HEK293 (cell line): ENCODE data around the gene ARHGAP15.
A peak's percentile ranks its signal among the peaks of the same experiment; 100 is the strongest.

Source experiments
- CTCF ChIA-PET: fragments of 350-600 bp; formaldehyde crosslinking; extraction: SDS; loops from one replicate; lab custom pipeline; 2021; ENCODE audit warnings: antibody characterized with exemption; lab: Yijun Ruan, JAX
- POLR2A ChIA-PET: fragments of 300-600 bp; formaldehyde crosslinking; extraction: SDS; loops from one replicate; lab custom pipeline; 2020; ENCODE audit warnings: antibody characterized with exemption, inconsistent platforms; lab: Yijun Ruan, JAX
- H3K27ac ChIP-seq: fragments of 200-500 bp; sonication (Bioruptor generic); 2 replicates; pipeline ENCODE4 v1.5.1; 2014; ENCODE audit warnings: low read depth, low read length, control low read depth, inconsistent platforms; ENCODE audit errors: extremely low read depth
- H3K36me3 ChIP-seq, 2 experiments: fragments of 200-500 bp in 1 of 2; sonication (Bioruptor generic) in 1 of 2; 1 replicate in 1 of 2; 2 replicates in 1 of 2; pipeline ENCODE4 v1.5.1; 2014 to 2017; ENCODE audit warnings: inconsistent platforms in 2 of 2, low read length in 2 of 2; ENCODE audit not compliant: control insufficient read depth in 2 of 2, insufficient read depth in 1 of 2
- H3K4me1 ChIP-seq: fragments of 200-500 bp; sonication (Bioruptor generic); 2 replicates; pipeline ENCODE4 v1.5.1; 2014; ENCODE audit warnings: mild to moderate bottlenecking, low read length, inconsistent platforms; ENCODE audit not compliant: control insufficient read depth, insufficient read depth
- H3K4me3 ChIP-seq: 2 replicates; pipeline ENCODE4 v1.5.1; 2011; ENCODE audit warnings: low read depth, mild to moderate bottlenecking, control low read depth, low read length, moderate library complexity
- H3K9me3 ChIP-seq: fragments of 200-500 bp; sonication (Bioruptor generic); 2 replicates; pipeline ENCODE4 v1.5.1; 2014; ENCODE audit warnings: low read depth, low read length, inconsistent platforms; ENCODE audit not compliant: control insufficient read depth, insufficient read depth
- BCL11B ChIP-seq: fragments of 450-650 bp; formaldehyde crosslinking; IDR thresholded peaks from 2 replicates; pipeline ENCODE4 v1.5.1; 2016; ENCODE audit warnings: low read depth, missing biosample characterization, missing genetic modification characterization
- KLF16 ChIP-seq: fragments of 450-650 bp; formaldehyde crosslinking; IDR thresholded peaks from 2 replicates; pipeline ENCODE4 v1.5.1; 2017; ENCODE audit warnings: missing biosample characterization, missing genetic modification characterization
- MEIS1 ChIP-seq: sonication (generic); formaldehyde crosslinking; IDR thresholded peaks from 2 replicates; pipeline ENCODE4 v1.8.1; 2022; ENCODE audit warnings: missing genetic modification reagents, mild to moderate bottlenecking, borderline replicate concordance
- SP2 ChIP-seq: fragments of 450-650 bp; formaldehyde crosslinking; IDR thresholded peaks from 2 replicates; pipeline ENCODE4 v1.5.1; 2016; ENCODE audit warnings: missing biosample characterization, missing genetic modification characterization
- ZBTB48 ChIP-seq: fragments of 450-650 bp; formaldehyde crosslinking; IDR thresholded peaks from 2 replicates; pipeline ENCODE4 v1.5.1; 2016; ENCODE audit warnings: missing biosample characterization, missing genetic modification characterization
- ZNF16 ChIP-seq: fragments of 450-650 bp; formaldehyde crosslinking; IDR thresholded peaks from 2 replicates; pipeline ENCODE4 v1.5.1; 2016; ENCODE audit warnings: low read depth, missing biosample characterization, missing genetic modification characterization
- ZNF292 ChIP-seq: fragments of 450-650 bp; formaldehyde crosslinking; IDR thresholded peaks from 2 replicates; pipeline ENCODE4 v1.5.1; 2016; ENCODE audit warnings: low read depth, missing biosample characterization, missing genetic modification characterization, borderline replicate concordance
- ZNF311 ChIP-seq: fragments of 450-650 bp; formaldehyde crosslinking; IDR thresholded peaks from 2 replicates; pipeline ENCODE4 v1.5.1; 2017; ENCODE audit warnings: missing biosample characterization, missing genetic modification characterization, borderline replicate concordance
- ZNF394 ChIP-seq: fragments of 450-650 bp; formaldehyde crosslinking; IDR thresholded peaks from 2 replicates; pipeline ENCODE4 v1.5.1; 2016; ENCODE audit warnings: missing biosample characterization, missing genetic modification characterization, mild to moderate bottlenecking, moderate library complexity, borderline replicate concordance
- ZNF416 ChIP-seq: fragments of 450-650 bp; formaldehyde crosslinking; IDR thresholded peaks from 2 replicates; pipeline ENCODE4 v1.5.1; 2016; ENCODE audit warnings: missing biosample characterization, missing genetic modification characterization
- ZNF473 ChIP-seq: fragments of 450-650 bp; formaldehyde crosslinking; IDR thresholded peaks from 2 replicates; pipeline ENCODE4 v1.5.1; 2017; ENCODE audit warnings: missing biosample characterization, missing genetic modification characterization
- ZNF596 ChIP-seq: fragments of 450-650 bp; IDR thresholded peaks from 2 replicates; pipeline ENCODE4 v1.5.0; 2018; ENCODE audit warnings: missing biosample characterization, mild to moderate bottlenecking, missing genetic modification characterization, moderate library complexity
- ZNF658 ChIP-seq: fragments of 450-650 bp; formaldehyde crosslinking; IDR thresholded peaks from 2 replicates; pipeline ENCODE4; 2016; ENCODE audit warnings: missing biosample characterization, missing genetic modification characterization
- ZNF660 ChIP-seq: fragments of 450-650 bp; IDR thresholded peaks from 2 replicates; pipeline ENCODE4 v1.5.1; 2018; ENCODE audit warnings: missing biosample characterization, mild to moderate bottlenecking, missing genetic modification characterization
- ZNF776 ChIP-seq: fragments of 450-650 bp; formaldehyde crosslinking; IDR thresholded peaks from 2 replicates; pipeline ENCODE4 v1.5.0; 2017; ENCODE audit warnings: missing biosample characterization, missing genetic modification characterization, borderline replicate concordance
- ZNF843 ChIP-seq: fragments of 450-650 bp; formaldehyde crosslinking; IDR thresholded peaks from 2 replicates; pipeline ENCODE4 v1.5.1; 2016; ENCODE audit warnings: missing biosample characterization, missing genetic modification characterization
- TF ChIP-seq, protein P1 (sequence below): fragments of 450-650 bp; formaldehyde crosslinking; IDR thresholded peaks from 2 replicates; pipeline ENCODE4 v1.5.1; 2016; ENCODE audit warnings: missing biosample characterization, missing genetic modification characterization
- TF ChIP-seq, protein P2 (sequence below): fragments of 450-650 bp; formaldehyde crosslinking; IDR thresholded peaks from 2 replicates; pipeline ENCODE4 v1.5.1; 2016; ENCODE audit warnings: missing biosample characterization, missing genetic modification characterization

Gene ARHGAP15

DNA sequence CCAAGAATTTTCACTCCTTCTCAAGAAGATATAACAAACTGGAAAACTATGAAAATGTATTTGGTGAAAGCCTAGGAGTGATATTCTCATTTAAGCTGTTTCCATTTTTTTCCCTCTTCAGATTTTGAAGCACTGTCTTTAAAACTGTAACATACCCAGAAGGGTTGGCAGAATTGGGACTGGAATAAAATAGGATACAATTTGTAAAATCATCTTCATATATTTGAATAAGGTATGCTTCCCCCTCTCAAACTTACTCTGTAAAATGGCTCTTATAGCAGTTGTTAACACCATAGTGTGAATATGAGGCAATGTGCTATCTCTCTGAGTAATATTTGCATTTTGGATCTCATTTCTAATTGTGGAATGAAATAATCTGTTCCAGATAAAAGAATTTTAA is 676.4 kb downstream of the ARHGAP15 start (continued):
- TF ChIP-seq, protein P1, sequence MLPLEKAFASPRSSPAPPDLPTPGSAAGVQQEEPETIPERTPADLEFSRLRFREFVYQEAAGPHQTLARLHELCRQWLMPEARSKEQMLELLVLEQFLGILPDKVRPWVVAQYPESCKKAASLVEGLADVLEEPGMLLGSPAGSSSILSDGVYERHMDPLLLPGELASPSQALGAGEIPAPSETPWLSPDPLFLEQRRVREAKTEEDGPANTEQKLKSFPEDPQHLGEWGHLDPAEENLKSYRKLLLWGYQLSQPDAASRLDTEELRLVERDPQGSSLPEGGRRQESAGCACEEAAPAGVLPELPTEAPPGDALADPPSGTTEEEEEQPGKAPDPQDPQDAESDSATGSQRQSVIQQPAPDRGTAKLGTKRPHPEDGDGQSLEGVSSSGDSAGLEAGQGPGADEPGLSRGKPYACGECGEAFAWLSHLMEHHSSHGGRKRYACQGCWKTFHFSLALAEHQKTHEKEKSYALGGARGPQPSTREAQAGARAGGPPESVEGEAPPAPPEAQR (tag by site-specific recombination) = no peak
- TF ChIP-seq ZNF776 (tag by site-specific recombination) = no peak

DNA sequence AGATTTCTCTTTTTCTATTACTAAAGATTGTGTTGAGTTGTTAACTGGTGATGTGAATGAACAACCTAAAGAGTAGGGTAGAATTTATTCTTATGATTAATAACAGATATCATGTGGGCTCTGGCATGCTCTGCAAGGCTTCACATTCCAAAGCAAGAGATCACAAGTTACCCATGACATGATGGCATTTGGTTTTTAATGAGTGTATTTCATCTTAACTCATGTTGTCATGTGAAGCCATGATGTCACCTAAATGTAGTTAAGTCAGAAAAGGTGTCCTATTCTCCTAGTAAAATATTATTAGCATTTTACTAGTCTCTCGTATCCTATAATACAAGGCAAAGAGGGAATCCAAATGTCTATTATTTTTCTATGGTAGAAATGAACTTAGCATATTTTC is 678.0 kb downstream of the ARHGAP15 start:
- ChIA-PET POLR2A (interaction anchor here (0.7 kb wide), 1 partner anchor 298 kb away, joined by 7 read pairs; no protein-coding TSS in a partner anchor), CTCF (no interaction called here)
- TF ChIP-seq ZNF473 (tag by site-specific recombination) (no peak), BCL11B (no peak), ZNF311 (tag by site-specific recombination) (no peak), ZNF596 (tag by site-specific recombination) (no peak), ZNF16 (tag by site-specific recombination) (no peak), ZNF394 (tag by site-specific recombination) (no peak), ZBTB48 (no peak), SP2 (tag by site-specific recombination) (no peak), KLF16 (no peak)
- no peaks in the 10 kb centered on the region for H3K9me3 ChIP-seq
- H3K27ac ChIP-seq = no peak overlapping the region
- H3K4me3 ChIP-seq = no peak overlapping the region
- H3K4me1 ChIP-seq = no peaks in the 10 kb centered on the region
- H3K36me3 ChIP-seq = no peaks in the 10 kb centered on the region

DNA sequence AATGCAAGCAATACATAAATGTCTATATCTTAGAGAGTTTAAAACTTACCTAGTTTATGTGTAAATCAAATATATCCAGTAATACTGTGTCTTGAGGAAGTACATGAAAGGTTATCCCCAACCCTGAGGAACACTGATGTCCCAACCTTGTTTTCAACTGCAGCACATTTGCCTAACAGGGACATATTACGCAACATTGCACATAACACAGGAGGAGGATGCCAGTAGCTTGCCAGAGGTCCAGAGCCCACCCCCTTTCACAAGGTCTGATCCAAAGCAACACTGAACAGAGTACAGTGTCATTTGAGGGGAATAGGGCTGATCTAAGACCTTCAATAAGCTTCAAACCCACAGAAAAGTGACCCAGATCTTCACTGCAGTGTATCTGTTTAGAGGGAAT is 678.5 kb downstream of the ARHGAP15 start:
- no peak overlapping the region for H3K4me3 ChIP-seq
- no peak overlapping the region for H3K27ac ChIP-seq
- no peaks in the 10 kb centered on the region for H3K4me1 ChIP-seq
- ChIA-PET CTCF (no interaction called here), POLR2A (no interaction called here)
- TF ChIP-seq ZNF660 (tag by site-specific recombination) (peak; percentile 62; the same call in 1 of the 2 replicates), ZNF658 (tag by site-specific recombination) (no peak)
- TF ChIP-seq, protein P1 (tag by site-specific recombination) = no peak
- H3K9me3 ChIP-seq = no peaks in the 10 kb centered on the region
- H3K36me3 ChIP-seq = no peaks in the 10 kb centered on the region

DNA sequence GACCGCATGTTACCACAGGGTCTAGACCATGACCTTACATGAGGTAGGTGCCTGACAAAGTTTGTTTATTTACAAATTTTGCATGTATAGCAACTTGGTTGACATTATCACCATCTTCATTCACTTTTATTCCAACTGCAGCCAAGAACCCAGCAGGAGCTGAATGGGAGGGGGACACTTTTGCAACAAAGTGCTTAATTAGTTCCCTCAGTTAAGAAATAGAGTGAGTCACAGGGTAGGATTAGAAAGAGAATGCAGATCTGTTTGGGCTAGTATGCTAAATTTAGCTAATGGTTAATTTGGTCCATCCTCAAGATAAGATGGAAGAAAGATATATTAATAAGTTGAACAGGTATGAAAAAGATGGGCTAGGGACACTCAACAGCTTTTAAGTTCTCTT is 678.9 kb downstream of the ARHGAP15 start:
- Histone ChIP-seq H3K36me3 (no peaks in the 10 kb centered on the region), H3K9me3 (no peaks in the 10 kb centered on the region), H3K4me1 (no peaks in the 10 kb centered on the region), H3K27ac (no peak overlapping the region), H3K4me3 (no peak overlapping the region)
- CTCF ChIA-PET = interaction anchor here (0.6 kb wide), 1 partner anchor 246 kb away, joined by 3 read pairs; no protein-coding TSS in a partner anchor
- TF ChIP-seq, protein P2, sequence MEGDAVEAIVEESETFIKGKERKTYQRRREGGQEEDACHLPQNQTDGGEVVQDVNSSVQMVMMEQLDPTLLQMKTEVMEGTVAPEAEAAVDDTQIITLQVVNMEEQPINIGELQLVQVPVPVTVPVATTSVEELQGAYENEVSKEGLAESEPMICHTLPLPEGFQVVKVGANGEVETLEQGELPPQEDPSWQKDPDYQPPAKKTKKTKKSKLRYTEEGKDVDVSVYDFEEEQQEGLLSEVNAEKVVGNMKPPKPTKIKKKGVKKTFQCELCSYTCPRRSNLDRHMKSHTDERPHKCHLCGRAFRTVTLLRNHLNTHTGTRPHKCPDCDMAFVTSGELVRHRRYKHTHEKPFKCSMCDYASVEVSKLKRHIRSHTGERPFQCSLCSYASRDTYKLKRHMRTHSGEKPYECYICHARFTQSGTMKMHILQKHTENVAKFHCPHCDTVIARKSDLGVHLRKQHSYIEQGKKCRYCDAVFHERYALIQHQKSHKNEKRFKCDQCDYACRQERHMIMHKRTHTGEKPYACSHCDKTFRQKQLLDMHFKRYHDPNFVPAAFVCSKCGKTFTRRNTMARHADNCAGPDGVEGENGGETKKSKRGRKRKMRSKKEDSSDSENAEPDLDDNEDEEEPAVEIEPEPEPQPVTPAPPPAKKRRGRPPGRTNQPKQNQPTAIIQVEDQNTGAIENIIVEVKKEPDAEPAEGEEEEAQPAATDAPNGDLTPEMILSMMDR (tag by site-specific recombination) = no peak
- no peak for TF ChIP-seq ZNF416
- TF ChIP-seq ZNF292 (tag by site-specific recombination) = no peak
- no peak for TF ChIP-seq ZNF843 (tag by site-specific recombination)
- no peak for TF ChIP-seq MEIS1 (CRISPR knock-in tag)
- POLR2A ChIA-PET = no interaction called here
